ENCODE results near the gene CFAP251. TPM values are rescaled to one million over a fixed set of nuclear protein-coding genes. Genes with fewer than 3 reads are reported as not detected.

Gene CFAP251
- total RNA-seq, 4 donors from 2014 or later = 0.41 to 1.7 TPM; not detected in 2

GRCh38 chr12:121969726-121970125, 51.3 kb downstream of the CFAP251 start:
- Histone ChIP-seq H3K36me3 (no peaks in the 10 kb centered on the region), H3K4me1 (no peaks in the 10 kb centered on the region), H3K4me3 (no peak overlapping the region), H3K9me3 (peaks cover 0 to 3% of the 10 kb centered on the region in 2 donors), H3K27me3 (no peaks in the 10 kb centered on the region), H3K27ac (no peak overlapping the region)
- in situ Hi-C loops (cut with MboI; ENCODE audit: low pct_ligation_motif_present in 1 of 4, low pct_unique_long_range_greater_than_20kb in 1 of 4, low sequenced_read_pairs in 3 of 4) (no loop called here), intact Hi-C loops (cut with DNase I; ENCODE audit: low total_unique reads) (no loop called here)
- 53 to 79% methylated on average over 3 to 4 of the region's 4 CpGs for WGBS, 2 donors (ENCODE audit: low coverage in 1 of 2)
- DNase-seq = no peak
- TF ChIP-seq CTCF (IDR thresholded peaks at IDR 0.05) = no peak
- TF ChIP-seq POLR2AphosphoS5 (IDR thresholded peaks at IDR 0.05) = no peak
- TF ChIP-seq POLR2A (IDR thresholded peaks at IDR 0.05) = no peak
- TF ChIP-seq EP300 (IDR thresholded peaks at IDR 0.05; ENCODE audit: low read depth) = no peak

- in situ Hi-C loops (cut with MboI; ENCODE audit: low pct_ligation_motif_present in 1 of 4, low pct_unique_long_range_greater_than_20kb in 1 of 4, low sequenced_read_pairs in 3 of 4) = no loop called here
- H3K4me1 ChIP-seq = no peaks in the 10 kb centered on the region
- 75% methylated on average over 6 of the region's 6 CpGs; no CpG with 5 or more reads in 1 of the 2 donors for WGBS, 2 donors (ENCODE audit: low coverage in 1 of 2)
Measured at GRCh38 chr12:121970581-121971300, 52.3 kb downstream of the CFAP251 start.

GRCh38 chr12:121974026-121974985, 55.9 kb downstream of the CFAP251 start:
- intact Hi-C loops (cut with DNase I; ENCODE audit: low total_unique reads) = no loop called here
- TF ChIP-seq CTCF (IDR thresholded peaks at IDR 0.05) (no peak), POLR2AphosphoS5 (IDR thresholded peaks at IDR 0.05) (no peak), EP300 (IDR thresholded peaks at IDR 0.05; ENCODE audit: low read depth) (no peak), POLR2A (IDR thresholded peaks at IDR 0.05) (no peak)
- in situ Hi-C loops (cut with MboI; ENCODE audit: low pct_ligation_motif_present in 1 of 4, low pct_unique_long_range_greater_than_20kb in 1 of 4, low sequenced_read_pairs in 3 of 4) = no loop called here
- Histone ChIP-seq H3K4me1 (no peaks in the 10 kb centered on the region), H3K4me3 (no peak overlapping the region), H3K27me3 (no peaks in the 10 kb centered on the region), H3K36me3 (no peaks in the 10 kb centered on the region), H3K27ac (no peak overlapping the region), H3K9me3 (peaks cover 0 to 3% of the 10 kb centered on the region in 2 donors)
- no peak for DNase-seq
- 70 to 78% methylated on average over 2 to 13 of the region's 13 CpGs for WGBS, 2 donors (ENCODE audit: low coverage in 1 of 2)

More at GRCh38 chr12:121970581-121971300, 52.3 kb downstream of the CFAP251 start:
- no peaks in the 10 kb centered on the region for H3K27me3 ChIP-seq
- H3K36me3 ChIP-seq = no peaks in the 10 kb centered on the region
- peaks cover 0 to 3% of the 10 kb centered on the region in 2 donors for H3K9me3 ChIP-seq
- intact Hi-C loops (cut with DNase I; ENCODE audit: low total_unique reads) = no loop called here
- no peak for DNase-seq
- no peak overlapping the region for H3K4me3 ChIP-seq
- TF ChIP-seq POLR2A (IDR thresholded peaks at IDR 0.05) (no peak), POLR2AphosphoS5 (IDR thresholded peaks at IDR 0.05) (no peak), EP300 (IDR thresholded peaks at IDR 0.05; ENCODE audit: low read depth) (no peak), CTCF (IDR thresholded peaks at IDR 0.05) (no peak)
- no peak overlapping the region for H3K27ac ChIP-seq

GRCh38 chr12:121975021-121975420, 56.6 kb downstream of the CFAP251 start:
- H3K9me3 ChIP-seq = peaks cover 0 to 3% of the 10 kb centered on the region in 2 donors
- intact Hi-C loops (cut with DNase I; ENCODE audit: low total_unique reads) (no loop called here), in situ Hi-C loops (cut with MboI; ENCODE audit: low pct_ligation_motif_present in 1 of 4, low pct_unique_long_range_greater_than_20kb in 1 of 4, low sequenced_read_pairs in 3 of 4) (no loop called here)

More at GRCh38 chr12:121975021-121975420, 56.6 kb downstream of the CFAP251 start:
- Histone ChIP-seq H3K4me1 (no peaks in the 10 kb centered on the region), H3K36me3 (no peaks in the 10 kb centered on the region), H3K27ac (no peak overlapping the region), H3K27me3 (no peaks in the 10 kb centered on the region), H3K4me3 (no peak overlapping the region)
- 84% methylated on average over 6 of the region's 6 CpGs; no CpG with 5 or more reads in 1 of the 2 donors for WGBS, 2 donors (ENCODE audit: low coverage in 1 of 2)
- TF ChIP-seq POLR2A (IDR thresholded peaks at IDR 0.05) (no peak), EP300 (IDR thresholded peaks at IDR 0.05; ENCODE audit: low read depth) (no peak), POLR2AphosphoS5 (IDR thresholded peaks at IDR 0.05) (no peak), CTCF (IDR thresholded peaks at IDR 0.05) (no peak)
- no peak for DNase-seq

All from transverse colon (tissue), 4 donors.